ENCODE measurements around the gene EMC8. TPM values are rescaled to one million over a fixed set of nuclear protein-coding genes. Genes with fewer than 3 reads are reported as not detected.

The EMC8 gene
- total RNA-seq: 10 to 100 TPM; 30.4 to 32.9 TPM

DNA sequence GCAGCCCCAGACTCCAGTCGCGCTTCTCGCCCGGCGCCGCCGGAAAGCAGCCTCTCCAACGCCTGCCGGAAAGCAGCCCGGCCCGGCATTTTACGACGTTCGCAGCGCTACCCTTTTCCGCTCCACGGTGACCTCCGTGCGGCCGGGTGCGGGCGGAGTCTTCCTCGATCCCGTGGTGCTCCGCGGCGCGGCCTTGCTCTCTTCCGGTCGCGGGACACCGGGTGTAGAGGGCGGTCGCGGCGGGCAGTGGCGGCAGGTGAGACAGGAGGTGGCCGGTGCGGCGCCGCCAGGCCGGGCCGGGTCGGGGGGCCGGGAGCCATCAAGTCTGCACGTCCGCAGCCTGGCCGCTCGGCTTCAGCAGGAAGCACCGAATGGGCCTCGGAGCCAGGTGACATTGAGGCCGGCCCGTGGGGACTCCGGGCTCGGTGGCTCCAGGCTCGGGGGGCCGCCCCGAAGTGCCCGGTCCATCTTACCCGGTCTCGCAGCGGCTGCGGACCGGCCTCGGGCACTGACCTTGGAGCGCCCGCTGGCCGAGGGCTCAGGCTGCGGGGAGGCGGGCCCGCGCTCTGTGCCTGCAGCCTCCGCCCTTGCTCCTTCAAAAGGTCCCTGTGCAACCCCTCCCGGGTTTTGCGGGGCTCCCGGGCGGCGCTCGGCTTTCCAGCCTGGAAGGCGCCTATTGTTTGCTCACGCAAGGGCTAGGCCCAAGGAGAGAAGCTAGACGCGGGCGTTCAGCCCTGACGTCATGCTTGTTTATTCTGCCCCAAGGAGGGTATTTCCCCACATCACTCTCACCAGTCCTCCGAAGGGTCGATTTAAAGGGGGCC, at the start of gene EMC8, which contains the start of gene COX4I1:
TSS of gene EMC8 (minus strand) at position 48 of the 824 bp plus-strand sequence. CDS start 249 bp downstream, outside the sequence.
TSS of gene COX4I1 (plus strand) at position 199 of the 824 bp plus-strand sequence. CDS start 1,511 bp downstream, outside the sequence.
- H3K36me3 Mint-ChIP-seq (ENCODE audit: low read depth): peaks cover 65% of the 10 kb centered on the region
- H3K27me3 Mint-ChIP-seq: no peaks in the 10 kb centered on the region
- ChIA-PET POLR2A (interaction anchor here (0.5 to 1.0 kb wide), 4 partner anchors 14 to 866 kb away, joined by 3 to 8 read pairs (median 4); no protein-coding TSS in a partner anchor), CTCF (interaction anchor here (1.0 kb wide), 1 partner anchor 224 kb away, joined by 3 read pairs; no protein-coding TSS in a partner anchor)
- intact Hi-C loops (cut with DNase I, micrococcal nuclease): loop anchor here in 1 of 2 experiments (1.0 to 2.0 kb wide), 6 partner anchors 100 to 756 kb away; partner anchors contain the start of genes IRF8 and MTHFSD
- H3K27ac Mint-ChIP-seq: peak within 1 kb of the TSS; percentile 89
- ATAC-seq (peak; percentile 95), DNase-seq (peak; percentile 97)
- peak within 1 kb of the TSS; percentile 85 for H3K4me3 Mint-ChIP-seq
- peaks cover 60% of the 10 kb centered on the region for H3K4me1 Mint-ChIP-seq
- H3K9me3 Mint-ChIP-seq (ENCODE audit: low read depth): no peaks in the 10 kb centered on the region

DNA sequence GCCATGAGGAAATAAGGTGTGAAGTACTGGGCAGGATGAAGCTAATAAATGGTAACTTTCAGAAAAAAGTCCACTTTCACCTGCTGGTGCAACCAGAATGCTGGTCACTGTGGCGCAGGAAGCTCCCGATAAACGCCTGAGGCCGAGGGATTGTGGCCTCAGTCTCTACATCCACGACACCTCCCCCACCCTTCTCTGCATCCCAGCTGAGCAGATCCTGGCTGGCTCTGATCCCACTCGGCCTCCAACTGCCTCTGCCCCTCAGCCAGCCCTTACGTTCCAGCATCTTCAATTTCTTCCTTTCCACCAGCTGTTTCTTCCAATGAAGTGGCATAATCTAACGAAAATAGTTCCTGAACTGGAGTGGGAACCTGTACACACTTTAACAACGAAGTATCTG, 49.6 kb upstream of the EMC8 start:
- intact Hi-C loops (cut with DNase I, micrococcal nuclease): no loop called here
- Mint-ChIP-seq H3K36me3 (ENCODE audit: low read depth) (no peaks in the 10 kb centered on the region), H3K4me1 (peaks cover 3% of the 10 kb centered on the region), H3K27me3 (peaks cover 15% of the 10 kb centered on the region), H3K9me3 (ENCODE audit: low read depth) (no peaks in the 10 kb centered on the region), H3K27ac (no peak overlapping the region), H3K4me3 (no peak overlapping the region)
- ChIA-PET CTCF (interaction anchor here (0.7 to 2.4 kb wide), 3 partner anchors 28 to 958 kb away, joined by 3 to 13 read pairs (median 3); no protein-coding TSS in a partner anchor), POLR2A (no interaction called here)
- ATAC-seq: no peak
- DNase-seq: no peak

DNA sequence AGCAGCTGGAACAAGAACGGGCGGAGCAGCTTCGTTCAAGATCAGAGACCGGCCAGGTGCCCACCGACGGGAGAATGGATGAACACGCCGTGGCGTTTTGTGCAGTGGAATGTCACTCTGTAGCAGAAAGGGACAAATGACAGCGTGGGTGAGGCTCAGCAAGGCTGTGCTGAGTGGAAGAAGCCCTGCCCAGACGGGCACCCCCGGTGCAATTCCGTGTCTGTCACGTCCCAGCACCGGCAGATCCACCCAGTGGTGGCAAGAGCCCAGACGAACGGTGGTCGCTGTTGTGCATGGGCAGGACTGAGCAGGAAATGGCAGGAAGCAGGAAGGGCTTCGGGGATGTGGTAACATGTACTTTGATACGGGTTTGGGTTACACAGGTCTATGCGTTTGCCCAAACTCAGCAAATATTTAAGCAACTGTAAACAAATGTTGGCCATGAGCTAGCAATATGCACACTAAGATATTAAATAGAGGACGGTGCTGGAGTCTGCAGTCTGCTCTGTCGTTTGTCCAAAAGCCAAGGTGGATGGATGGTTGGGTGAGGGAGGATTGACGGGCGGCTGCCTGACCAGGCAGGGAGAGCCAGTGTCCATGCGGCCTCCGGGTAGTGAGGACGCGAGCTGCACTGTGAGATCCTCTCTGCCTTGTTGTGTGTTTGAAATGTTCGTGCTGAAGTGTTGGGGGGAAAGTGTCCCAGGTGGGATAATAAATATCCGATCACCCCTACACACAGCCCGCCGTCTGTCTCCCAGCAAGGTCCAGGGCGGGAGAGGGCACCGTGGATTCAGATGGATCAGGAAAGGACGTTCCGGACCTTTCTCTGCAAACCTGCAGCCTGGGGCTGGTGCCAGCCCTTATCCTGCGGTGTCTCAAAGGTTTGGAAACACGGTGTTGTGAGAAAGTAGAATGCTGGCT, 48.6 kb upstream of the EMC8 start:
- peaks cover 3% of the 10 kb centered on the region for H3K4me1 Mint-ChIP-seq
- intact Hi-C loops (cut with DNase I, micrococcal nuclease): no loop called here
- ATAC-seq: no peak
- ChIA-PET CTCF (interaction anchor here (0.8 kb wide), 1 partner anchor 174 kb away, joined by 3 read pairs; no protein-coding TSS in a partner anchor), POLR2A (no interaction called here)
- no peaks in the 10 kb centered on the region for H3K9me3 Mint-ChIP-seq (ENCODE audit: low read depth)
- no peak overlapping the region for H3K27ac Mint-ChIP-seq
- no peaks in the 10 kb centered on the region for H3K36me3 Mint-ChIP-seq (ENCODE audit: low read depth)
- H3K4me3 Mint-ChIP-seq: no peak overlapping the region
- no peak for DNase-seq
- H3K27me3 Mint-ChIP-seq: peaks cover 16% of the 10 kb centered on the region

DNA sequence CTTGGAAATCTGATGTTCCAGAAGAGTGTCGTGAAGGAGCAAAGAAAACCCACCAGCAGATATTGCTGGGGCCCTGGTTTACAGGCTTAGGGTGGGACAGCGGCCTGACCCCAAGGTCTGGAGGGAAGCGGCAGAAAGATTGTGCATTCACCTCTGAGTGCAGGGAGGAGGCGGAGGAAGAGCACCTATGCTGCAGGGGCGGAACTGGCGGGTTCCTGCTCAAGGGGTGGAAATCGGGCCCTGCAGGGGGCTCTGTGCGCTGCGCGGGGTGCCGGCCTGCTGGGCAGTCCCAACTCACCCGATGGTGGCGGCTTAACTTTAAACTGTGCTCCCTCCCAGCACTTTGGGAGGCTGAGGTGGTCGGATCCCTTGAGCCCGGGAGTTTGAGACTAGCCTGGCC, 47.7 kb upstream of the EMC8 start:
- Mint-ChIP-seq H3K4me1 (peaks cover 3% of the 10 kb centered on the region), H3K36me3 (ENCODE audit: low read depth) (no peaks in the 10 kb centered on the region), H3K27ac (no peak overlapping the region), H3K27me3 (peaks cover 17% of the 10 kb centered on the region), H3K4me3 (no peak overlapping the region), H3K9me3 (ENCODE audit: low read depth) (no peaks in the 10 kb centered on the region)
- no peak for ATAC-seq
- intact Hi-C loops (cut with DNase I, micrococcal nuclease): no loop called here
- DNase-seq: no peak
- CTCF ChIA-PET: interaction anchor here (0.8 kb wide), 2 partner anchors 175 to 721 kb away, joined by 3 read pairs; no protein-coding TSS in a partner anchor
- POLR2A ChIA-PET: no interaction called here

DNA sequence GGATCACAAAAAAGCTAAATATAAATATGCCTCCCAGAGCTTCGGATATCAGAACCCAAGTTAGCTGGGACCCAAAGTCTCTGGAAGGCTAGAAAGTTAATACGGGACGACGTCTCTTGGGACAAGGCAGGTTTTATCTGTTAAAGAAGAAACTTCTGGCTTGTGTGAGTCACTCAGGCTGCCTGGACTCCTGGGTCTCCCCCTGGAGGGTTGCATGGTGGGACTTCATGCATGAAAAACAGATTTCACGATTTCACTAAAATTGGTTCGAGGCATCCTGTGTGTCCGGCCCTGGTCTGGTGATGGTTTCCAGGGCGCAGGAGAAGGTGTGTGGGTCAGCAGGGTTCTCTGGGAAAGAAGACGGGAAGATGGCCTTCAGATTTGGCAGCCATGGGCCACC, 47.1 kb upstream of the EMC8 start:
- H3K36me3 Mint-ChIP-seq (ENCODE audit: low read depth): no peaks in the 10 kb centered on the region
- H3K27ac Mint-ChIP-seq: no peak overlapping the region
- no peaks in the 10 kb centered on the region for H3K9me3 Mint-ChIP-seq (ENCODE audit: low read depth)
- CTCF ChIA-PET: interaction anchor here (0.8 kb wide), 1 partner anchor 721 kb away, joined by 3 read pairs; no protein-coding TSS in a partner anchor
- peaks cover 3% of the 10 kb centered on the region for H3K4me1 Mint-ChIP-seq
- DNase-seq: no peak
- POLR2A ChIA-PET: no interaction called here
- intact Hi-C loops (cut with DNase I, micrococcal nuclease): no loop called here
- no peak overlapping the region for H3K4me3 Mint-ChIP-seq
- peaks cover 17% of the 10 kb centered on the region for H3K27me3 Mint-ChIP-seq
- ATAC-seq: no peak

DNA sequence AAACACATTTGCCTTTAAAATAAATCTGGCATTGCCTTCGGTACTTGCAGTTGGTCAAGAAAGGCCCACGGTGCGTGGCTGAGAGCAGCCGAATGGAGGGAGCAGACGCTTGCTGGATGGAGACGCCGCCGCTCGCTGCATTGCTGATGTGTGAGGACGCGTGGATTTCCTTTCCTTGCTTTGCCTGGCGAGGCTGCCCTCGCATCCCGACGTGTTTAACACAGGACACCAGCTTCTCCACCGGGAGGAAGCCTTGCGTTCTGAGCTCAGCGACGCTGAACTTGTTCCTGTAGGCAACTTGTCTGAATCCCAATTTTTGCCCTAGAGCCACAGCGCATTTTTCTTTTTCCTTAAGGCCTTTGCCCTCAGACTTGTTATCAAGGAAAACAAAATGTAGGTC, 45.9 kb upstream of the EMC8 start:
- no peak for DNase-seq
- CTCF ChIA-PET: interaction anchor here (0.6 to 1.6 kb wide), 2 partner anchors 24 to 47 kb away, joined by 3 to 7 read pairs; no protein-coding TSS in a partner anchor
- POLR2A ChIA-PET: no interaction called here
- no peak overlapping the region for H3K27ac Mint-ChIP-seq
- ATAC-seq: no peak
- peaks cover 3% of the 10 kb centered on the region for H3K4me1 Mint-ChIP-seq
- intact Hi-C loops (cut with DNase I, micrococcal nuclease): no loop called here
- H3K4me3 Mint-ChIP-seq: no peak overlapping the region
- peaks cover 17% of the 10 kb centered on the region for H3K27me3 Mint-ChIP-seq
- no peaks in the 10 kb centered on the region for H3K9me3 Mint-ChIP-seq (ENCODE audit: low read depth)
- no peaks in the 10 kb centered on the region for H3K36me3 Mint-ChIP-seq (ENCODE audit: low read depth)

DNA sequence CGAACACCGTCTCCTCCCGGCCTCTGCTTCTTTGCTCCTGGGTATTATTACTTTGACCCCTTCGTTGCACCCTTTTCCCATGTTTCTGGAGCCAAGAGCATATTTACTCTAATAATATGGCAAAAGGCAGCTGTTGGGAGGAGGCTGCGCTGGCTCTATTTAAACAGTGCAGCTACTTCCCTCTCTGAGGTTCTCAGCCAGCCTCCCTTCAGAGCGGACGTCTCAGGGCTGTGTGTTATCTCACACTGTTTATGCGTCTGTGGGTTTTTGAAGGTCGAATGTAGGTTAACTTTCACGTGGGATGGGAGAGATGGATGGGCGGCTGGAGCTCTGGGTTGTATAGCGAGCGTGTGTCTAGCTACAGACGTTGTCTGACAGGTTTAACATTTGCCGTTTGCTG, 45.4 kb upstream of the EMC8 start:
- no peak overlapping the region for H3K27ac Mint-ChIP-seq
- H3K4me3 Mint-ChIP-seq: no peak overlapping the region
- H3K4me1 Mint-ChIP-seq: peaks cover 3% of the 10 kb centered on the region
- H3K27me3 Mint-ChIP-seq: peaks cover 17% of the 10 kb centered on the region
- ChIA-PET POLR2A (no interaction called here), CTCF (interaction anchor here (0.6 to 1.6 kb wide), 2 partner anchors 24 to 48 kb away, joined by 3 to 7 read pairs; no protein-coding TSS in a partner anchor)
- intact Hi-C loops (cut with DNase I, micrococcal nuclease): no loop called here
- no peaks in the 10 kb centered on the region for H3K9me3 Mint-ChIP-seq (ENCODE audit: low read depth)
- DNase-seq (no peak), ATAC-seq (peak; percentile 33)
- no peaks in the 10 kb centered on the region for H3K36me3 Mint-ChIP-seq (ENCODE audit: low read depth)

DNA sequence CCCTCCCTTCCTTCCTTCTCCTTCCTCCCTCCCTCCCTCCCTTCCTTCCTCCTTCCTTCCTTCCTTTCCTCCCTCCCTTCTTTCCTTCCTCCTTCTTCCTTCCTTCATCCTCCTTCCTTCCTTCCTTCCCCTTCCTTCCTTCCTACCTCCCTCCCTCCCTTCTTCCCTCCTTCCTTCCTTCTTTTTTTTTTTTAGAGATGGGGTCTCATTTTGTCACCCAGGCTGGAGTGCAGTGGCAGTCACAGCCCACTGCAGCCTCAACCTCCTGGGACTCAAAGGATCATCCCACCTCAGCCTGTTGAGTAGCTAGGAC, 44.8 kb upstream of the EMC8 start:
- H3K4me1 Mint-ChIP-seq: peaks cover 3% of the 10 kb centered on the region
- H3K27ac Mint-ChIP-seq: no peak overlapping the region
- H3K4me3 Mint-ChIP-seq: no peak overlapping the region
- peaks cover 19% of the 10 kb centered on the region for H3K27me3 Mint-ChIP-seq
- CTCF ChIA-PET: interaction anchor here (1.6 kb wide), 1 partner anchor 23 kb away, joined by 7 read pairs; no protein-coding TSS in a partner anchor
- ATAC-seq (no peak), DNase-seq (no peak)
- H3K9me3 Mint-ChIP-seq (ENCODE audit: low read depth): no peaks in the 10 kb centered on the region
- POLR2A ChIA-PET: no interaction called here
- intact Hi-C loops (cut with DNase I, micrococcal nuclease): no loop called here
- no peaks in the 10 kb centered on the region for H3K36me3 Mint-ChIP-seq (ENCODE audit: low read depth)

DNA sequence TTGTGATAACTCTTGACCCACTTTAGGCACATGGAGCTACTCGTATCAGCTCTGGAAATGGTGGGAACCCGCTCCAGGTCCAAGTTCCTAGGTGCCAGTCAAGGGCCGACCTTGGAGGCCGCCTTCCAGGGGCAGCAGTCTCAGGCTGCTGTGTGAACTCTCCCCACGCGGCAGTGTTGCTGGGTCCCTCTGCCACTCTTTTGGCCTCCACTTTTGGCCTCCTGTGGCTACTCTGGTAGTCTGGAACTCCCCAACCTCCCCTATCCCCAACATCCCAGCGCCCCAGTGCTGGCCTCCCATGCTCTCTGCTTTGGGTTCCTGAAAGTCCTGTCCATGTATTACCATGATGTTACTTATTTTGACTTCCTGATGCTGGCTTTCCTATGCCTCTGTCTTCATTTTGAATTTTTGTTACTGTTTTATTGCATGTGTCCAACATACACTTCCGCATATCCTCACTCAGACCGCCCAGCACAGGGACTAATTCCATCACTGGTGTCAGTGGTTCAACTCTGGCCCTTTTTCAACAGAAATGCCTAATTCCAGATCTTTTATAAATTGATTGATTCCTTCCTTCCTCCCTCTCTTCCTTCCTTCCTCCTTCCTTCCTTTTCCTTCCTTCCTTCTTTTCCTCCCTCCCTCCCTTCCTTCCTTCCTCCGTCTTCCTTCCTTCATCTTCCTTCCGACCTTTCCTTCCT, 44.3 kb upstream of the EMC8 start:
- Mint-ChIP-seq H3K9me3 (ENCODE audit: low read depth) (no peaks in the 10 kb centered on the region), H3K4me1 (peaks cover 3% of the 10 kb centered on the region), H3K27ac (no peak overlapping the region), H3K27me3 (peaks cover 24% of the 10 kb centered on the region), H3K4me3 (no peak overlapping the region), H3K36me3 (ENCODE audit: low read depth) (no peaks in the 10 kb centered on the region)
- DNase-seq: no peak
- CTCF ChIA-PET: no interaction called here
- POLR2A ChIA-PET: no interaction called here
- intact Hi-C loops (cut with DNase I, micrococcal nuclease): no loop called here
- no peak for ATAC-seq

DNA sequence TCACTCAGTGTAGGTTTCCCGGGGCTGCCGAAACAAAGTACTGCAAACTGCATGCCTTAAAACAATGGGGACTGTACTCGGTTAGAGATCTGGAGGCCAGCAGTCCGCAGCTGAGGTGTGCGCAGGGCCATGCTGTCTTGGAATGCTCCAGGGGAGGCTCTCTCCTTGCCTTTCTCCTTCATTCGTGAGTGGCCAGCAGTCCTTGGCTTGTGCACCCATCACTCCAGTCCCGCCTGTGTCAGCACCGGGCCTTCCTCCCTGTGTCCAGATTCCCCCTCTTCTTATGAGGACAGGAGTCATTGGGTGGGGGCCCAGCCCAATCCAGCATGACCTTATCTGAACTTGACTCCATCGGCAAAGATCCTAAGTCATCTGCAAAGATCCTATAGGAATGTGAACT, 43.5 kb upstream of the EMC8 start:
- ATAC-seq: no peak
- Mint-ChIP-seq H3K27ac (no peak overlapping the region), H3K27me3 (peaks cover 24% of the 10 kb centered on the region), H3K4me1 (peaks cover 3% of the 10 kb centered on the region), H3K9me3 (ENCODE audit: low read depth) (no peaks in the 10 kb centered on the region), H3K36me3 (ENCODE audit: low read depth) (no peaks in the 10 kb centered on the region), H3K4me3 (no peak overlapping the region)
- intact Hi-C loops (cut with DNase I, micrococcal nuclease): no loop called here
- DNase-seq: no peak
- POLR2A ChIA-PET: no interaction called here
- CTCF ChIA-PET: interaction anchor here (0.8 kb wide), 1 partner anchor 118 kb away, joined by 3 read pairs; no protein-coding TSS in a partner anchor

DNA sequence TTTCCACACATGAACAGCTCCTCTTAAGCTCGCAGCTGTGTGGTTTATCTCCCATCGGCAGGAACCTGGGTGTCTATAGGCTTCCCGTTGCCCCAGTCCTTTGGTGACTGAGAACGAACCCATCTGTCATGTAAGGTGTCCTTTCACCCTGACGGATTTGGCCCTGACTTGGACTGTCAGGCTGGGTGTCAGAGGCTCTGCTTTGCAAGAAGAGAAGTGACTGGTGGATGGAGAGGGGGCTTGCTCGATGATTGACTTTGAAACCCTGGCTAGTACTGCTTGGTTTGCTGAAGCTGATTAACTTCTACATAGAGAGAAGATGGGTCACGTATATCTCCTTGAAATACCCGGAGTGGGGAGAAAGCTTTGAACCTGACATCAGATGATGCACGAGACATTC, 43.1 kb upstream of the EMC8 start:
- H3K36me3 Mint-ChIP-seq (ENCODE audit: low read depth): no peaks in the 10 kb centered on the region
- H3K4me3 Mint-ChIP-seq: no peak overlapping the region
- DNase-seq (no peak), ATAC-seq (no peak)
- H3K27ac Mint-ChIP-seq: no peak overlapping the region
- CTCF ChIA-PET: interaction anchor here (0.8 kb wide), 1 partner anchor 118 kb away, joined by 3 read pairs; no protein-coding TSS in a partner anchor
- intact Hi-C loops (cut with DNase I, micrococcal nuclease): no loop called here
- H3K9me3 Mint-ChIP-seq (ENCODE audit: low read depth): no peaks in the 10 kb centered on the region
- peaks cover 24% of the 10 kb centered on the region for H3K27me3 Mint-ChIP-seq
- POLR2A ChIA-PET: no interaction called here
- H3K4me1 Mint-ChIP-seq: peaks cover 3% of the 10 kb centered on the region

Measured in activated CD4-positive, alpha-beta T cell treated with anti-CD3 and anti-CD28 coated beads for 36 hours (primary cell).